CD4-positive, alpha-beta T cell treated with Interleukin-17A for 4 hours (primary cell): ENCODE measurements around the gene WBP1L.

ENCODE experiments used
- DNase-seq: peaks from one replicate; pipeline ENCODE4 v3.0.0-alpha.2; 2020; ENCODE audit warnings: mixed read lengths

WBP1L gene

GRCh38 chr10:102781090-102781920 is 37.6 kb downstream of the WBP1L start:
- DNase-seq, result no peak

GRCh38 chr10:102781921-102782557 is 38.3 kb downstream of the WBP1L start:
- no peak for DNase-seq

DNA sequence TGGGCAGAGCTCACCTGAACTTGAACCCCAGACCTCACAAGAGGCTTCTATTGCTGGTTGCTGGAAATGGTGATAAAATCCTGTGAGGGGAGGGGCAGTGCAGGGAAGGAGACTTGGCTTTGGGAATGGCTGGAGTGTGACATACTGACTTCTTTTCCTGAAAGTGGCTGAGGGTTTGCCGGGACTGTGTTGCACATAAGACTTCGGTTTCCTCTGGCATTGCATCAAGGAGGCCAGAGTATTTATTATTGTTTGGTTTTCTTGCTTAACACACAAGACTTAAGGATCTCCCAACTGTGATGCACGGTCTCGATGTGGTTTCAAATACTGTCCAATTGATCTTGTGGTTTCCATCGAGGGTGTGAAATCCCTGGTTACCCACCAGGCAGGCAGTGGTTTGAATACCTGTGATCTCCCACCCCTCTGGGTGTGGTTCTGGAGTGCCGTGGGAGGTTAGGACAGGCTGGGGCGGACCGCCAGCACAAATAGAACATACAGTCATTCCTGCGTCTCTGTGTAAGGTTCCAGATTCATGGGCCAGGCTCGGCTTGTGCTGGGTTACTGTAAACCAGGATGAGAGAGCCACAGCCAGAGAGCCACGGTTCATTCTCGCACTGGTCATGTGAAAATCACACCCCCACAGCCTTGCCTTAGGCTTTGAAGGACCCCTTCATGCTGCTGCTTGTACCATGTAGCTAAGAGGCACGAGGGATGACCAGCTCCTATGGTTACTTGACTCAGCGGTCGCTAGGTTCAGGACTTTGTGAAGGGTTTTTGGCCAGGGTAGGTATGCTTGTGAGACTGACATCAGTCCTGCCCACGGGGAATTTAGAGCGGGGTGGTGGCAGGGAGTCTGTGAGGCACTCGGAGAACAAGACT is 39.2 kb downstream of the WBP1L start:
- DNase-seq, result no peak

GRCh38 chr10:102783568-102783967 is 39.8 kb downstream of the WBP1L start:
- no peak for DNase-seq

GRCh38 chr10:102785818-102786217 is 42.1 kb downstream of the WBP1L start:
- no peak for DNase-seq

DNA sequence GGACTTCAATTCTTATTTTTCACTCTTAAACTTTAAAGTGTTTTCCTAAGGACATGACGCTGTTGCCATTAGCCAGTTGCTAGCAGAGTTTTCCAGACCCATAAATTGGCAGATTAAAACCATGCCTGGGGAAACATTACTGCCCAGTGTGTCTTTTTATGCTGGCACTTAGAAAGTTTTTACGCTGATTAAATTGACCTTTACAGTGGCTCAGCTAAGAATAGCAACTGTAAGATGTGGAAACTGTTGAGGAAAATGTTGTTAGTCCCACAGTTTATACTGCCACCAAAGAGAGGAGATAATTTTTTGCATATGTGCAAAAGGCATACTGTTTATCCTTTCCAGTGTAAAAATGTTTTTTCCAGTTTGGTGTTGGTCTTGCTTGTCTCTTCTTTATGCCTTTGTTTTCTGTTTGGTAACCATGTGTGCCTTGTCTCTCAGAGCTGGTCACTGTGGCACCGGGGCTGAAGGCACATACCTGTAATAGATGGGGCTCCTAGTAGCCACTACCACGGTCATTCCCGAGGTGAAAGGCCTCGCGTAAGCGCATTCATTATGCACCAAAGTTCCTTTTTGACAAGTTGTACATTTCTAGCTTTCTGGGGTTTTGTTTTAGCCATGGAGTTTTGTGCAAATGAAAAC is 48.1 kb downstream of the WBP1L start:
- DNase-seq, result no peak

DNA sequence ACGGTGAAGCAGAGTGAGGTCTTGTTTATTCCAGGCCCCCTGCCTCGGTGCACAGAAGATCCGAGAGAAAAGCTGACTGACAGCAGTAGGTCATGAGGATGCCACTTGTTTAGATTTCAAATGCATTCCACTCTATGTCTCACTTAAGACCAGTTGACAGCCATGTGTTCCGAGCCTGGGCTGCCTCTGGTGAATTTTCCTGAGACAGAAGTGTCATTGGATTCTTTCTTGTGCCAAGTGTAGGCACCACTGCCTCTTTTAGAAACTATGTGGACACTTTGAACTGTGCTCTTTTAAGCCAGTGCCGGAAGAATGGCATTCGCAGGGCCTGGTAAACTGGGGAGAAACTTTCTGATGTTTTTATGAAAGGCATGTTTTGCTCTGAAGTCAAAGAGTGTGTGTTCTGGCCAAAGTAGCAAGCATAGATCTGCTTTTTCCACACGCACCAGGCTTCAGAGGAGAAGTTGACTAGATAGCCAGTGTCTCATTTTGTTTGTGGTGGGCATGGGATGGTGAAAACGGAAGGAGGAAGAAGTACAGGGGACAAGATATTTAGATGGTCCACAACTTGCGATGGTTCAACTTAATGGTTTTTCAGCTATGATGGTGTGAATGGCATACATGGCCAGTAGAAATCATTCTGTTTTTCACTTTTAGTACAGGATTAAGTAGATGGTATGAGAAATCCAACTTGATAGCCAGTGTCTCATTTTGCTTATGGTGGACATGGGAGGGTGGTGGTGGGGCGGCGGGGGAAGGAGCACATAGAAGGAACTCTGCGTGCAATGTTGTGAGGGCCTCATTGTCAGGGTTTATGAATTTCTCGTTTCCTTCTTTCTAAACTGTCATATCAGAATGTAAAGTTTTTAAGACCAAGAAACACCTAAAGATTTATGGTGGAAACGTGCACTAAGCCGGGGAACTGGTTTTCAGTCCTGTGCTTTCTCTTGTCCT is 52.0 kb downstream of the WBP1L start:
- no peak for DNase-seq

- peak; percentile 54 for DNase-seq
These were observed 52.8 kb downstream of the WBP1L start for GRCh38 chr10:102796407-102797176.

GRCh38 chr10:102799691-102800471 is 56.1 kb downstream of the WBP1L start:
- no peak for DNase-seq

GRCh38 chr10:102800611-102801335 is 57.0 kb downstream of the WBP1L start:
- no peak for DNase-seq

DNA sequence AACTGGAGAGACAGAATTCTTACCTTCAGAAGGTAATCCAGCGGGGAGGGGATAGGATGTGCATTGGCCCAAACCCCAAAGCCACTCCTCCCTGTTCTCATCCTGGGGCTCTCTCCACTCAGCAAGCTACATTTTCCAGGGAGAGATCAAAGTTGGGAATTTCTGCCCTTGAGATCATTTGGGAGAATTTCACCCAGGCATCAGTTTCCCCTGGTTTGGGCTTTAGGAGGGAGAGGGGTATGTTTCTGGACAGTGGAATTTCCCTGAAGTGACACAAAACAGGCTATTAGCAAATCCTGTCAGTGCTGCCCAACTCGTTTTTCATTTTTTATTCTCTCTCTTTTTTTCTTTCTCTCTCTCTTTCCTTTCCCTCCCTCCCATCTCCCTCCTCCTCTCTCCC is 57.7 kb downstream of the WBP1L start:
- no peak for DNase-seq

GRCh38 chr10:102801978-102802377 is 58.2 kb downstream of the WBP1L start:
- DNase-seq, result no peak

- no peak for DNase-seq
These were observed 59.3 kb downstream of the WBP1L start for GRCh38 chr10:102802920-102803534.

- DNase-seq, result no peak
These were observed 60.8 kb downstream of the WBP1L start for GRCh38 chr10:102804382-102805055.

- DNase-seq, result no peak
These were observed 64.6 kb downstream of the WBP1L start for GRCh38 chr10:102808380-102808779.

GRCh38 chr10:102811346-102811745 is 67.6 kb downstream of the WBP1L start:
- no peak for DNase-seq

DNA sequence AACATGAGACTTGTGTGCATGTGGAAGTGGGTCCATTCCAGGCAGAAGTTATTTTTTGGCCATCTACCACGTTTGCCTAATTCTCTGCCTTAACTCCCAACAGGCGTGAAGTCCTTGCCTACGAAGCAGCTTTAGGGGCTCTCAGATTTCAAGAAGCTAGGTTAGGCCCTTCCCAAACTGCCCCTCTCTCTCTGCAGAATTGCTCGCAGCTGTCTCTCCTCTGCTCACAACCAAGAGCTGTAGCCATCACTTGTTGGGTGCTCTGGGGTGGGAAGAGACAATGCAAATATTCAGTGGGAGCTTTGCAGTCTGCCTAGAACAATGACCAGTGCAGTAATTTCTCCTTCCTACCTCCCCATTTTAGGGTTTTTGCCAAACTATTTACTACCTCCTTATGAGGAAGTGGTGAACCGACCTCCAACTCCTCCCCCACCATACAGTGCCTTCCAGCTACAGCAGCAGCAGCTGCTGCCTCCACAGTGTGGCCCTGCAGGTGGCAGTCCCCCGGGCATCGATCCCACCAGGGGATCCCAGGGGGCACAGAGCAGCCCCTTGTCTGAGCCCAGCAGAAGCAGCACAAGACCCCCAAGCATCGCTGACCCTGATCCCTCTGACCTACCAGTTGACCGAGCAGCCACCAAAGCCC is 68.6 kb downstream of the WBP1L start:
- no peak for DNase-seq
